HepG2 (cell line): ENCODE measurements around the gene PSRC1. TPM values are rescaled to one million over a fixed set of nuclear protein-coding genes. Genes with fewer than 3 reads are reported as not detected.

Experiments
- E2F1 ChIP-seq: sonication (generic); formaldehyde crosslinking; IDR thresholded peaks from 2 replicates; pipeline ENCODE4 v1.5.0; 2020; ENCODE audit warnings: missing genetic modification reagents
- EED ChIP-seq: sonication (generic); formaldehyde crosslinking; IDR thresholded peaks from 2 replicates; pipeline ENCODE4 v1.5.0; 2020; ENCODE audit warnings: mild to moderate bottlenecking, missing genetic modification reagents
- ELF4 ChIP-seq: sonication (generic); formaldehyde crosslinking; IDR thresholded peaks from 2 replicates; pipeline ENCODE4 v1.5.0; 2020; ENCODE audit warnings: missing genetic modification reagents, mild to moderate bottlenecking, moderate library complexity, borderline replicate concordance
- EP300 ChIP-seq, 3 experiments: sonication (generic) in 1 of 3; formaldehyde crosslinking in 1 of 3; IDR thresholded peaks; 2 replicates each; pipeline versions ENCODE4 v1.5.1 to v1.6.1; 2011 to 2020; ENCODE audit warnings: low read depth in 2 of 3, low read length in 2 of 3, borderline replicate concordance in 1 of 3, improper control_type of control experiment in 1 of 3, mild to moderate bottlenecking in 1 of 3, missing genetic modification reagents in 1 of 3, moderate library complexity in 1 of 3
- MXD3 ChIP-seq: IDR thresholded peaks from 2 replicates; pipeline ENCODE4 v1.6.1; 2016; ENCODE audit warnings: mild to moderate bottlenecking, missing biosample characterization, missing genetic modification reagents
- NCOR1 ChIP-seq: fragments of 200-600 bp; sonication (generic); IDR thresholded peaks from 2 replicates; pipeline ENCODE4 v1.7.0; 2017; ENCODE audit warnings: antibody characterized with exemption, low read length, borderline replicate concordance
- PRMT3 ChIP-seq: sonication (generic); formaldehyde crosslinking; IDR thresholded peaks from 2 replicates; pipeline ENCODE4 v1.8.1; 2022; ENCODE audit warnings: low read depth, mild to moderate bottlenecking, moderate library complexity, missing genetic modification reagents, borderline replicate concordance
- SRY ChIP-seq: sonication (generic); formaldehyde crosslinking; IDR thresholded peaks from 2 replicates; pipeline ENCODE4 v1.8.0; 2022; ENCODE audit warnings: mild to moderate bottlenecking, missing genetic modification reagents
- TFDP1 ChIP-seq: IDR thresholded peaks from 2 replicates; pipeline ENCODE4 v1.6.1; 2016; ENCODE audit warnings: missing compliant biosample characterization, missing genetic modification reagents, borderline replicate concordance
- TFE3 ChIP-seq: IDR thresholded peaks from 2 replicates; pipeline ENCODE4 v1.6.1; 2016
- THRA ChIP-seq: sonication (generic); formaldehyde crosslinking; IDR thresholded peaks from 2 replicates; pipeline ENCODE4 v1.4.0; 2020; ENCODE audit warnings: missing genetic modification reagents, borderline replicate concordance
- ZBTB42 ChIP-seq: sonication (generic); formaldehyde crosslinking; IDR thresholded peaks from 2 replicates; pipeline ENCODE4 v1.5.0; 2020; ENCODE audit warnings: mild to moderate bottlenecking, missing genetic modification reagents
- ZBTB8A ChIP-seq: sonication (generic); formaldehyde crosslinking; IDR thresholded peaks from 2 replicates; pipeline ENCODE4 v1.4.0; 2020; ENCODE audit warnings: mild to moderate bottlenecking, low read depth, missing genetic modification reagents, borderline replicate concordance
- ZGPAT ChIP-seq: IDR thresholded peaks from 2 replicates; pipeline ENCODE4 v1.6.1; 2016; ENCODE audit warnings: mild to moderate bottlenecking
- ZMYM2 ChIP-seq: sonication (generic); formaldehyde crosslinking; IDR thresholded peaks from 2 replicates; pipeline ENCODE4 v1.8.0; 2022; ENCODE audit warnings: mild to moderate bottlenecking, missing genetic modification reagents
- ZNF337 ChIP-seq: sonication (generic); formaldehyde crosslinking; IDR thresholded peaks from 2 replicates; pipeline ENCODE4 v1.5.1; 2020; ENCODE audit warnings: missing genetic modification reagents, low read depth, mild to moderate bottlenecking, borderline replicate concordance
- ZNF546 ChIP-seq: sonication (generic); formaldehyde crosslinking; conservative IDR thresholded peaks from 2 replicates; pipeline ENCODE4 v1.8.1; 2023; ENCODE audit warnings: mild to moderate bottlenecking, missing genetic modification reagents
- ZNF563 ChIP-seq: sonication (generic); formaldehyde crosslinking; IDR thresholded peaks from 2 replicates; pipeline ENCODE4 v1.8.0; 2022; ENCODE audit warnings: mild to moderate bottlenecking, moderate library complexity, missing genetic modification reagents
- ZNF605 ChIP-seq: sonication (generic); formaldehyde crosslinking; IDR thresholded peaks from 2 replicates; pipeline ENCODE4 v1.8.0; 2022; ENCODE audit warnings: mild to moderate bottlenecking, missing genetic modification reagents
- ZNF607 ChIP-seq: sonication (generic); formaldehyde crosslinking; IDR thresholded peaks from 2 replicates; pipeline ENCODE4 v1.5.1; 2020; ENCODE audit warnings: missing genetic modification reagents, mild to moderate bottlenecking, borderline replicate concordance
- polyA plus RNA-seq, 8 experiments: library from polyadenylated mRNA; depleted of rRNA in 3 of 8; stranded (reverse) in 7 of 8; unstranded in 1 of 8; fragments of >200 nt; fragmentation: Illumina TruSeq in 4 of 8; extraction: Trizol in 4 of 8; gene quantifications; 2 replicates each; pipeline versions ENCODE4 v1.2.1 to v1.2.3, GENCODE V29; 2011 to 2016; ENCODE audit warnings: low read depth in 4 of 8, missing spikeins in 1 of 8, mixed read lengths in 1 of 8; ENCODE audit not compliant: insufficient read depth in 1 of 8
- total RNA-seq, 5 experiments: library from RNA; depleted of rRNA; stranded (reverse); fragments of >200 nt; fragmentation: Illumina TruSeq; extraction: Trizol; gene quantifications; 2 replicates each; pipeline ENCODE4 v1.2.3, GENCODE V29; 2016; ENCODE audit warnings: low read depth in 1 of 5

The PSRC1 gene
- total and polyA plus RNA-seq, 2 of the 13 experiments (the other 11 are each of a cell fraction or from before 2014, with no cell fraction given): 28.6 to 30.3 TPM

- no peak; the same call in 1 of the 2 replicates for TF ChIP-seq ZNF605 (CRISPR knock-in tag)
- TF ChIP-seq PRMT3 (CRISPR knock-in tag): no peak
- no peak; the same call in 1 of the 2 replicates for TF ChIP-seq THRA (CRISPR knock-in tag)
- TF ChIP-seq TFDP1 (CRISPR knock-in tag): no peak
- TF ChIP-seq ELF4: no peak
- no peak for TF ChIP-seq TFE3 (CRISPR knock-in tag)
- TF ChIP-seq ZNF563 (CRISPR knock-in tag): no peak
- TF ChIP-seq NCOR1: peak; percentile 5; the same call in 1 of the 2 replicates
- no peak for TF ChIP-seq ZNF337 (CRISPR knock-in tag)
- TF ChIP-seq ZNF607 (CRISPR knock-in tag): no peak
- no peak for TF ChIP-seq ZBTB8A
- 0 out of 2 replicates have a peak, but pooled peaks have one; percentile 36 for TF ChIP-seq ZMYM2 (CRISPR knock-in tag)
- no peak for TF ChIP-seq SRY (CRISPR knock-in tag)
- no peak for TF ChIP-seq ZBTB42 (CRISPR knock-in tag)
- TF ChIP-seq EP300 (IDR thresholded peaks at IDR 0.05; ENCODE audit: low read depth in 2 of 2, low read length in 2 of 2): no peak
- TF ChIP-seq EP300 (CRISPR knock-in tag; IDR thresholded peaks at IDR 0.05; ENCODE audit: borderline replicate concordance): peak; percentile 7; the same call in 1 of the 2 replicates
- TF ChIP-seq E2F1 (CRISPR knock-in tag): no peak
- no peak for TF ChIP-seq EED (CRISPR knock-in tag)
- no peak for TF ChIP-seq MXD3 (CRISPR knock-in tag)
- no peak; the same call in 1 of the 2 replicates for TF ChIP-seq ZGPAT (CRISPR knock-in tag)
- no peak for TF ChIP-seq ZNF546 (CRISPR knock-in tag)
Observed at GRCh38 chr1:109299558-109300343, 16.8 kb upstream of the PSRC1 start (continued).
